ENCODE data around the gene TMEM135.
"Not testable (repeated sequence)": the region's sequence is repeated elsewhere in the genome, so short reads cannot be mapped to it uniquely, and the experiment has no call there.

The TMEM135 gene

GRCh38 chr11:87037450-87038234, at the start of gene TMEM135:
Gene TMEM135 (plus strand): TSS chr11:87037934. CDS start chr11:87038046, 112 bp downstream.
- in situ Hi-C loops (cut with MboI; ENCODE audit: low sequenced_read_pairs): no loop called here
- H3K4me1 ChIP-seq: peaks cover 36% of the 10 kb centered on the region
- no peaks in the 10 kb centered on the region for H3K36me3 ChIP-seq (replicated peaks)
- DNase-seq (ENCODE audit: low spot score in 2 of 2): peak; percentile 93 to 97
- no peaks in the 10 kb centered on the region for H3K27me3 ChIP-seq (ENCODE audit: low read depth)
- no peaks in the 10 kb centered on the region for H3K9me3 ChIP-seq
- H3K4me3 ChIP-seq: peak within 1 kb of the TSS; percentile 48

GRCh38 chr11:86988351-86988881, 49.3 kb upstream of the TMEM135 start:
- no peak for DNase-seq (ENCODE audit: low spot score in 2 of 2)
- H3K9me3 ChIP-seq: no peaks in the 10 kb centered on the region
- no peaks in the 10 kb centered on the region for H3K27me3 ChIP-seq (ENCODE audit: low read depth)
- in situ Hi-C loops (cut with MboI; ENCODE audit: low sequenced_read_pairs): no loop called here
- H3K4me3 ChIP-seq: no peak overlapping the region
- H3K36me3 ChIP-seq (replicated peaks): no peaks in the 10 kb centered on the region
- peaks cover 12% of the 10 kb centered on the region for H3K4me1 ChIP-seq

GRCh38 chr11:86990031-86990430, 47.7 kb upstream of the TMEM135 start:
- in situ Hi-C loops (cut with MboI; ENCODE audit: low sequenced_read_pairs): no loop called here
- no peak for DNase-seq (ENCODE audit: low spot score in 2 of 2)

GRCh38 chr11:86990515-86990914, 47.2 kb upstream of the TMEM135 start:
- no peaks in the 10 kb centered on the region for H3K27me3 ChIP-seq (ENCODE audit: low read depth)
- peaks cover 12% of the 10 kb centered on the region for H3K4me1 ChIP-seq
- no peak for DNase-seq (ENCODE audit: low spot score in 2 of 2)
- in situ Hi-C loops (cut with MboI; ENCODE audit: low sequenced_read_pairs): no loop called here
- H3K36me3 ChIP-seq (replicated peaks): no peaks in the 10 kb centered on the region
- no peaks in the 10 kb centered on the region for H3K9me3 ChIP-seq
- H3K4me3 ChIP-seq: no peak overlapping the region

More at GRCh38 chr11:86990031-86990430, 47.7 kb upstream of the TMEM135 start:
- H3K27me3 ChIP-seq (ENCODE audit: low read depth): no peaks in the 10 kb centered on the region
- no peaks in the 10 kb centered on the region for H3K36me3 ChIP-seq (replicated peaks)
- no peak overlapping the region for H3K4me3 ChIP-seq
- H3K4me1 ChIP-seq: peaks cover 12% of the 10 kb centered on the region
- no peaks in the 10 kb centered on the region for H3K9me3 ChIP-seq

- Histone ChIP-seq H3K9me3 (no peaks in the 10 kb centered on the region), H3K27me3 (ENCODE audit: low read depth) (no peaks in the 10 kb centered on the region), H3K4me1 (peaks cover 12% of the 10 kb centered on the region), H3K4me3 (no peak overlapping the region), H3K36me3 (replicated peaks) (no peaks in the 10 kb centered on the region)
- DNase-seq (ENCODE audit: low spot score in 2 of 2): peak in 1 of 2 experiments; percentile 18
- in situ Hi-C loops (cut with MboI; ENCODE audit: low sequenced_read_pairs): no loop called here
Observed at GRCh38 chr11:86991341-86991740, 46.4 kb upstream of the TMEM135 start.

GRCh38 chr11:86992340-86992739, 45.4 kb upstream of the TMEM135 start:
- H3K9me3 ChIP-seq; in situ Hi-C loops (cut with MboI; ENCODE audit: low sequenced_read_pairs): not testable (repeated sequence)
- H3K4me1 ChIP-seq: peaks cover 12% of the 10 kb centered on the region

GRCh38 chr11:86993031-86993430, 44.7 kb upstream of the TMEM135 start:
- DNase-seq (ENCODE audit: low spot score in 2 of 2): no peak
- Histone ChIP-seq H3K27me3 (ENCODE audit: low read depth) (no peaks in the 10 kb centered on the region), H3K9me3 (no peaks in the 10 kb centered on the region), H3K4me1 (peaks cover 13% of the 10 kb centered on the region), H3K36me3 (replicated peaks) (no peaks in the 10 kb centered on the region), H3K4me3 (no peak overlapping the region)
- in situ Hi-C loops (cut with MboI; ENCODE audit: low sequenced_read_pairs): no loop called here

More at GRCh38 chr11:86992340-86992739, 45.4 kb upstream of the TMEM135 start:
- DNase-seq (ENCODE audit: low spot score in 2 of 2); H3K36me3 ChIP-seq (replicated peaks); H3K27me3 ChIP-seq (ENCODE audit: low read depth); H3K4me3 ChIP-seq: not testable (repeated sequence)

GRCh38 chr11:86996953-86997570, 40.7 kb upstream of the TMEM135 start:
- Histone ChIP-seq H3K36me3 (replicated peaks) (no peaks in the 10 kb centered on the region), H3K4me1 (peaks cover 5% of the 10 kb centered on the region), H3K9me3 (no peaks in the 10 kb centered on the region), H3K4me3 (no peak overlapping the region), H3K27me3 (ENCODE audit: low read depth) (no peaks in the 10 kb centered on the region)
- no peak for DNase-seq (ENCODE audit: low spot score in 2 of 2)
- in situ Hi-C loops (cut with MboI; ENCODE audit: low sequenced_read_pairs): no loop called here

GRCh38 chr11:86999388-86999787, 38.3 kb upstream of the TMEM135 start:
- H3K9me3 ChIP-seq: no peaks in the 10 kb centered on the region
- H3K4me1 ChIP-seq: peaks cover 5% of the 10 kb centered on the region
- no peaks in the 10 kb centered on the region for H3K36me3 ChIP-seq (replicated peaks)
- H3K27me3 ChIP-seq (ENCODE audit: low read depth): no peaks in the 10 kb centered on the region; the same call in 1 of the 2 replicates
- in situ Hi-C loops (cut with MboI; ENCODE audit: low sequenced_read_pairs): no loop called here
- no peak for DNase-seq (ENCODE audit: low spot score in 2 of 2)
- H3K4me3 ChIP-seq: no peak overlapping the region

- Histone ChIP-seq H3K4me3 (no peak overlapping the region), H3K27me3 (ENCODE audit: low read depth) (no peaks in the 10 kb centered on the region; the same call in 1 of the 2 replicates), H3K9me3 (no peaks in the 10 kb centered on the region), H3K4me1 (peaks cover 5% of the 10 kb centered on the region), H3K36me3 (replicated peaks) (no peaks in the 10 kb centered on the region)
- in situ Hi-C loops (cut with MboI; ENCODE audit: low sequenced_read_pairs): no loop called here
- DNase-seq (ENCODE audit: low spot score in 2 of 2): no peak
Observed at GRCh38 chr11:86999859-87000753, 37.6 kb upstream of the TMEM135 start.

GRCh38 chr11:87002918-87003317, 34.8 kb upstream of the TMEM135 start:
- Histone ChIP-seq H3K27me3 (ENCODE audit: low read depth) (no peaks in the 10 kb centered on the region; the same call in 1 of the 2 replicates), H3K36me3 (replicated peaks) (no peaks in the 10 kb centered on the region), H3K9me3 (no peaks in the 10 kb centered on the region), H3K4me3 (no peak overlapping the region), H3K4me1 (peaks cover 5% of the 10 kb centered on the region)
- in situ Hi-C loops (cut with MboI; ENCODE audit: low sequenced_read_pairs): no loop called here
- no peak for DNase-seq (ENCODE audit: low spot score in 2 of 2)

- DNase-seq (ENCODE audit: low spot score in 2 of 2); H3K9me3 ChIP-seq; H3K27me3 ChIP-seq (ENCODE audit: low read depth); H3K36me3 ChIP-seq (replicated peaks); H3K4me1 ChIP-seq; in situ Hi-C loops (cut with MboI; ENCODE audit: low sequenced_read_pairs); H3K4me3 ChIP-seq: not testable (repeated sequence)
Observed at GRCh38 chr11:87004281-87004680, 33.5 kb upstream of the TMEM135 start.

- Histone ChIP-seq H3K4me3 (no peak overlapping the region), H3K36me3 (replicated peaks) (no peaks in the 10 kb centered on the region), H3K4me1 (no peaks in the 10 kb centered on the region), H3K9me3 (no peaks in the 10 kb centered on the region), H3K27me3 (ENCODE audit: low read depth) (no peaks in the 10 kb centered on the region; the same call in 1 of the 2 replicates)
- DNase-seq (ENCODE audit: low spot score in 2 of 2): no peak
- in situ Hi-C loops (cut with MboI; ENCODE audit: low sequenced_read_pairs): no loop called here
Observed at GRCh38 chr11:87005569-87005921, 32.2 kb upstream of the TMEM135 start.

All from HAP-1 (cell line).